ENCODE data around the gene APAF1. TPM values are rescaled to one million over a fixed set of nuclear protein-coding genes. Genes with fewer than 3 reads are reported as not detected.
"Not testable (repeated sequence)": the region's sequence is repeated elsewhere in the genome, so short reads cannot be mapped to it uniquely, and the experiment has no call there.

The APAF1 gene, protein sequence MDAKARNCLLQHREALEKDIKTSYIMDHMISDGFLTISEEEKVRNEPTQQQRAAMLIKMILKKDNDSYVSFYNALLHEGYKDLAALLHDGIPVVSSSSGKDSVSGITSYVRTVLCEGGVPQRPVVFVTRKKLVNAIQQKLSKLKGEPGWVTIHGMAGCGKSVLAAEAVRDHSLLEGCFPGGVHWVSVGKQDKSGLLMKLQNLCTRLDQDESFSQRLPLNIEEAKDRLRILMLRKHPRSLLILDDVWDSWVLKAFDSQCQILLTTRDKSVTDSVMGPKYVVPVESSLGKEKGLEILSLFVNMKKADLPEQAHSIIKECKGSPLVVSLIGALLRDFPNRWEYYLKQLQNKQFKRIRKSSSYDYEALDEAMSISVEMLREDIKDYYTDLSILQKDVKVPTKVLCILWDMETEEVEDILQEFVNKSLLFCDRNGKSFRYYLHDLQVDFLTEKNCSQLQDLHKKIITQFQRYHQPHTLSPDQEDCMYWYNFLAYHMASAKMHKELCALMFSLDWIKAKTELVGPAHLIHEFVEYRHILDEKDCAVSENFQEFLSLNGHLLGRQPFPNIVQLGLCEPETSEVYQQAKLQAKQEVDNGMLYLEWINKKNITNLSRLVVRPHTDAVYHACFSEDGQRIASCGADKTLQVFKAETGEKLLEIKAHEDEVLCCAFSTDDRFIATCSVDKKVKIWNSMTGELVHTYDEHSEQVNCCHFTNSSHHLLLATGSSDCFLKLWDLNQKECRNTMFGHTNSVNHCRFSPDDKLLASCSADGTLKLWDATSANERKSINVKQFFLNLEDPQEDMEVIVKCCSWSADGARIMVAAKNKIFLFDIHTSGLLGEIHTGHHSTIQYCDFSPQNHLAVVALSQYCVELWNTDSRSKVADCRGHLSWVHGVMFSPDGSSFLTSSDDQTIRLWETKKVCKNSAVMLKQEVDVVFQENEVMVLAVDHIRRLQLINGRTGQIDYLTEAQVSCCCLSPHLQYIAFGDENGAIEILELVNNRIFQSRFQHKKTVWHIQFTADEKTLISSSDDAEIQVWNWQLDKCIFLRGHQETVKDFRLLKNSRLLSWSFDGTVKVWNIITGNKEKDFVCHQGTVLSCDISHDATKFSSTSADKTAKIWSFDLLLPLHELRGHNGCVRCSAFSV (N-terminal part only)
- total RNA-seq: 24.3 TPM
- long read RNA-seq, partial matches to known transcripts: 5 of 9 reads
- long read RNA-seq, other reads (novel, unspliced or antisense): 3 of 9 reads

DNA sequence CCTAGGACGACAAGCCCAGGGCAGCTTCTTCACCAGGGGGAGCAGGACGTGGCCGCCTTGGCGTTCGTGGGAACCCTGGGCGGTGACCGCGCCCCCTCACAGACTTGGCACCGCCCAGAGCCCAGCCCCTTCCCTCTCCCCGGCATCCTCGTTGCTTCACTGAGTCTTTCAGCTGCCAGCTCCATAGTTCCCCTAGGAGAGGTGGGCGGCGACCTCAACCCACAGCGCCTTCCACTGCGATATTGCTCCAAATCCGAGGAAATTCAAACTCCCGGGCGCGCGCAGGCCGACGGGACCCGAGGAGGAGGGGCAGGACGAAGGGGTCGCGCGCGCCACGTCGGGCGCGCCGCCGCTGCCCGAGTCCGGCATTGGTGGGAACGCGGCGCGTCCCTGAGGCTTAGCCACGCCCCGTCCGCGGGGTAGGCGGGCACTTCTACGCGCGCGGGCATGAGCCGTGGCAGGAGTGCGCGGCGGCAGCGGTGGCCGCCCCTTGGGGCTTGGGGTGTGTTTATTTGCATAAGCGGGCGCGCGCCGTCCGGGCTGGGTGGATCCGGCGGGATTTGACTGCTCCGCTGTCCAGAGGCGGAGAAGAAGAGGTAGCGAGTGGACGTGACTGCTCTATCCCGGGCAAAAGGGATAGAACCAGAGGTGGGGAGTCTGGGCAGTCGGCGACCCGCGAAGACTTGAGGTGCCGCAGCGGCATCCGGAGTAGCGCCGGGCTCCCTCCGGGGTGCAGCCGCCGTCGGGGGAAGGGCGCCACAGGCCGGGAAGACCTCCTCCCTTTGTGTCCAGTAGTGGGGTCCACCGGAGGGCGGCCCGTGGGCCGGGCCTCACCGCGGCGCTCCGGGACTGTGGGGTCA, at the start of gene APAF1, which contains the start of gene IKBIP:
APAF1 (plus strand) TSS at position 579 of the 860 bp plus-strand sequence. CDS start 3,070 bp downstream, outside the sequence.
IKBIP (minus strand) TSS at position 77 of the 860 bp plus-strand sequence. CDS start 87 bp downstream, outside the sequence.
- TF ChIP-seq, protein P1, sequence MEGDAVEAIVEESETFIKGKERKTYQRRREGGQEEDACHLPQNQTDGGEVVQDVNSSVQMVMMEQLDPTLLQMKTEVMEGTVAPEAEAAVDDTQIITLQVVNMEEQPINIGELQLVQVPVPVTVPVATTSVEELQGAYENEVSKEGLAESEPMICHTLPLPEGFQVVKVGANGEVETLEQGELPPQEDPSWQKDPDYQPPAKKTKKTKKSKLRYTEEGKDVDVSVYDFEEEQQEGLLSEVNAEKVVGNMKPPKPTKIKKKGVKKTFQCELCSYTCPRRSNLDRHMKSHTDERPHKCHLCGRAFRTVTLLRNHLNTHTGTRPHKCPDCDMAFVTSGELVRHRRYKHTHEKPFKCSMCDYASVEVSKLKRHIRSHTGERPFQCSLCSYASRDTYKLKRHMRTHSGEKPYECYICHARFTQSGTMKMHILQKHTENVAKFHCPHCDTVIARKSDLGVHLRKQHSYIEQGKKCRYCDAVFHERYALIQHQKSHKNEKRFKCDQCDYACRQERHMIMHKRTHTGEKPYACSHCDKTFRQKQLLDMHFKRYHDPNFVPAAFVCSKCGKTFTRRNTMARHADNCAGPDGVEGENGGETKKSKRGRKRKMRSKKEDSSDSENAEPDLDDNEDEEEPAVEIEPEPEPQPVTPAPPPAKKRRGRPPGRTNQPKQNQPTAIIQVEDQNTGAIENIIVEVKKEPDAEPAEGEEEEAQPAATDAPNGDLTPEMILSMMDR (IDR thresholded peaks at IDR 0.05): no peak
- peaks cover 22% of the 10 kb centered on the region for H3K36me3 ChIP-seq
- peak within 1 kb of the TSS; percentile 97 for H3K4me3 ChIP-seq
- peak; percentile 99 for ATAC-seq
- H3K4me1 ChIP-seq: peaks cover 31% of the 10 kb centered on the region
- intact Hi-C loops (cut with DNase I): no loop called here
- peak within 1 kb of the TSS; percentile 92 for H3K27ac ChIP-seq
- no peaks in the 10 kb centered on the region for H3K27me3 ChIP-seq (ENCODE audit: low read depth)
- no peaks in the 10 kb centered on the region for H3K9me3 ChIP-seq
- peak; percentile 99 for DNase-seq

DNA sequence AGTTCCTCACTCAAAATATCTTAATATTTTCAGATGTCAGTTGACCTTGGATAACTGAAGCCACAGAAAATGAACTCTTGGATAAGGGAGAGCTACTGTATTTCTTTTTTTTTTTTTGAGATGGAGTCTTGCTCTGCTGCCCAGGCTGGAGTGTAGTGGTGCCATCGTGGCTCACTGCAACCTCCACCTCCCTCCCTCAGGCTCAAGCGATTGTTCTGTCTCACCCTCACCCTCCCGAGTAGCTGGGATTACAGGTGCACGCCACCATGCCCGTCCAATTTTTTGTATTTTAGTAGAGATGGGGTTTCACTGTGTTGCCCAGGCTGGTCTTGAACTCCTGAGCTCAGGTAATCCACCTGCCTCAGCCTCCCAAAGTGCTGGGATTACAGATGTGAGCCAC, 47.8 kb upstream of the APAF1 start:
- intact Hi-C loops (cut with DNase I); H3K27me3 ChIP-seq (ENCODE audit: low read depth); DNase-seq; H3K9me3 ChIP-seq; ATAC-seq; H3K27ac ChIP-seq; H3K4me3 ChIP-seq: not testable (repeated sequence)
- Histone ChIP-seq H3K4me1 (peaks cover 25% of the 10 kb centered on the region), H3K36me3 (peaks cover 69% of the 10 kb centered on the region)

DNA sequence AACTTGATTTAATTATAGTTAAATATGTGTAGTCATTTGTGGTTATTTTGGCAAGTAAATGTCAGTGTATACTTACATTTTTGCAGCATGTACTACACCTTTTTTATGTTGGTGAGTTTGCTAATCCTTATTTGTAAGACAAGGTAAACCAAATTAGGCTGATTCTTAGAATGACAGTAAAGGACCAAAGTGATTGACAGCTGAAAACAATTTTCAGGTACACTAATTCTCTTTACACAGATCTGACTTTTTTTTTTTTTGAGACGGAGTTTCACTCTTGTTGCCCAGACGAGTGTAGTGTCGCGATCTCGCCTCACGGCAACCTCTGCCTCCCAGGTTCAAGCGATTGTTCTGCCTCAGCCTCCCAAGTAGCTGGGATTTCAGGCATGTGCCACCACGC, 43.2 kb upstream of the APAF1 start:
- Histone ChIP-seq H3K4me1 (no peaks in the 10 kb centered on the region), H3K9me3 (no peaks in the 10 kb centered on the region), H3K4me3 (no peak overlapping the region), H3K27me3 (ENCODE audit: low read depth) (no peaks in the 10 kb centered on the region), H3K27ac (no peak overlapping the region), H3K36me3 (peaks cover 84% of the 10 kb centered on the region)
- DNase-seq (no peak), ATAC-seq (no peak)
- intact Hi-C loops (cut with DNase I): no loop called here
- TF ChIP-seq, protein P1 (IDR thresholded peaks at IDR 0.05): no peak

DNA sequence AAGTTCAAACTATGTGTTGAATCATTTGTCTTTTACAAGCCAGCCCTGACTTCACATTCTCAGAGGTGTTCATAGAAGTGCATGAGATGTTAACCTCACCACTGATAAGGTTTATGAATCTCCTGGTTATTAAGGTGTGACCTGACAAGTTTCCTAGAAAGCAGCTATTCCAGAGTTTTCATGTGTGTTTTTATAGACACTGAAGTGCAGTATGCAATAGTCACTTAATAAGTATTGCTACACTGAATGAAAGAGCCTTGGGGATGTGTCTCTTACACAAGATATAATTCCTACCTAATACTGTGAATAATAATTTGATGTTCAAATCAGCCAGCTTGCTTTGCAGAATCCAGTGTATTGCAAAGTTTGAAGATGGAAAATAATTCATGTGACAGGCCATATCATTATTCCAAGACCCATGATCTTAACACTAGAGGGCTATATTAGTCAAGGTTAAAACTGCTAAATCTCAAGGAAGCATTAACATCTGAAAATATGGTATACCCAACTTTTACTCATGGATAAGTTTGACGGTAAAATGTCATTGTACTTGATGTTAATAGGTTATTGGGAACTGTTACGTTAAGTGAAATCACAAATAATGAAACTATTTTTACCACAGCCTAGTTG, 38.6 kb upstream of the APAF1 start:
- TF ChIP-seq, protein P1 (IDR thresholded peaks at IDR 0.05): no peak
- H3K36me3 ChIP-seq: peaks cover 39% of the 10 kb centered on the region
- intact Hi-C loops (cut with DNase I): no loop called here
- DNase-seq (no peak), ATAC-seq (peak in 1 of 2 donors; percentile 50)
- no peak overlapping the region for H3K4me3 ChIP-seq
- no peak overlapping the region for H3K27ac ChIP-seq
- H3K27me3 ChIP-seq (ENCODE audit: low read depth): no peaks in the 10 kb centered on the region
- H3K4me1 ChIP-seq: no peaks in the 10 kb centered on the region
- H3K9me3 ChIP-seq: no peaks in the 10 kb centered on the region

DNA sequence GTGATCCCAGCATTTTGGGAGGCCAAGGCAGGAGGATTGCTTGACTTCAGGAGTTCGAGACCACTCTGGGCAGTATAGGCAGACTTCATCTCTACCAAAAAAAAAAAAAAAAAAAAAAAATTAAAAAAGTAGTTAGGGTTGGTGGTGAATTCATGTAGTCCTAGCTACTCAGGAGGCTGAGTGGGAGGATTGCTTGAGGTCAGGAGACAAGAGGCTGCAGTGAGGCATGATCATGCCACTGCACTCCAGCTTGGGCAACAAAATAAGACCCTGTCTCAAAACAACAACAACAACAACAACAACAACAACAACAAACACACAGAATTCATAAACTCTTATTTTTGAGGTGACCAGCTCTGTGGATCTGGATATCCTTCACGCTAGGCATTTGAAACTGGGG, 34.5 kb upstream of the APAF1 start:
- no peak overlapping the region for H3K4me3 ChIP-seq
- ATAC-seq (no peak), DNase-seq (no peak)
- TF ChIP-seq, protein P1 (IDR thresholded peaks at IDR 0.05): no peak
- H3K27me3 ChIP-seq (ENCODE audit: low read depth): no peaks in the 10 kb centered on the region
- no peaks in the 10 kb centered on the region for H3K9me3 ChIP-seq
- H3K27ac ChIP-seq: no peak overlapping the region
- H3K36me3 ChIP-seq: no peaks in the 10 kb centered on the region
- intact Hi-C loops (cut with DNase I): no loop called here
- no peaks in the 10 kb centered on the region for H3K4me1 ChIP-seq

Data from lower lobe of right lung (tissue), 2 donors.